HEK293 (cell line): ENCODE data around the gene NUMBL.

Experiments
- SALL2 ChIP-seq: fragments of 450-650 bp; formaldehyde crosslinking; IDR thresholded peaks from 2 replicates; pipeline ENCODE4 v1.5.0; 2017; ENCODE audit warnings: missing biosample characterization, mild to moderate bottlenecking, missing genetic modification characterization, borderline replicate concordance
- YY1 ChIP-seq: fragments of 450-650 bp; formaldehyde crosslinking; IDR thresholded peaks from 2 replicates; pipeline ENCODE4 v1.5.1; 2018; ENCODE audit warnings: missing biosample characterization, missing genetic modification characterization
- ZNF146 ChIP-seq: fragments of 450-650 bp; formaldehyde crosslinking; IDR thresholded peaks from 2 replicates; pipeline ENCODE4 v1.5.1; 2016; ENCODE audit warnings: missing biosample characterization, missing genetic modification characterization
- ZNF19 ChIP-seq: fragments of 450-650 bp; formaldehyde crosslinking; IDR thresholded peaks from 2 replicates; pipeline ENCODE4; 2016; ENCODE audit warnings: missing biosample characterization, missing genetic modification characterization, low read depth
- ZNF274 ChIP-seq, 2 experiments: fragments of 200-500 bp in 1 of 2; fragments of 450-650 bp in 1 of 2; sonication (Bioruptor generic) in 1 of 2; formaldehyde crosslinking in 1 of 2; IDR thresholded peaks; 2 replicates each; pipeline versions ENCODE4 v1.5.1 to v1.6.1; 2014 to 2016; ENCODE audit warnings: borderline replicate concordance in 1 of 2, inconsistent platforms in 1 of 2, low read length in 1 of 2, missing biosample characterization in 1 of 2, missing genetic modification characterization in 1 of 2
- ZNF394 ChIP-seq: fragments of 450-650 bp; formaldehyde crosslinking; IDR thresholded peaks from 2 replicates; pipeline ENCODE4 v1.5.1; 2016; ENCODE audit warnings: missing biosample characterization, missing genetic modification characterization, mild to moderate bottlenecking, moderate library complexity, borderline replicate concordance
- TF ChIP-seq, protein P1 (sequence below): fragments of 450-650 bp; formaldehyde crosslinking; IDR thresholded peaks from 2 replicates; pipeline ENCODE4 v1.5.1; 2016; ENCODE audit warnings: missing biosample characterization, missing genetic modification characterization
- TF ChIP-seq, protein P2 (sequence below): fragments of 450-650 bp; formaldehyde crosslinking; IDR thresholded peaks from 2 replicates; pipeline ENCODE4 v1.5.1; 2016; ENCODE audit warnings: missing biosample characterization, missing genetic modification characterization, low read depth
- TF ChIP-seq, protein P3 (sequence below): fragments of 450-650 bp; formaldehyde crosslinking; IDR thresholded peaks from 2 replicates; pipeline ENCODE4 v1.5.1; 2016; ENCODE audit warnings: missing biosample characterization, missing genetic modification characterization
- TF ChIP-seq, protein P4 (sequence below): fragments of 450-650 bp; formaldehyde crosslinking; IDR thresholded peaks from 2 replicates; pipeline ENCODE4 v1.5.1; 2016; ENCODE audit warnings: missing biosample characterization, missing genetic modification characterization
- TF ChIP-seq, protein P5 (sequence below): fragments of 450-650 bp; formaldehyde crosslinking; conservative IDR thresholded peaks from 2 replicates; pipeline ENCODE4 v1.5.1; 2016; ENCODE audit warnings: low read depth, missing biosample characterization, missing genetic modification characterization

DNA sequence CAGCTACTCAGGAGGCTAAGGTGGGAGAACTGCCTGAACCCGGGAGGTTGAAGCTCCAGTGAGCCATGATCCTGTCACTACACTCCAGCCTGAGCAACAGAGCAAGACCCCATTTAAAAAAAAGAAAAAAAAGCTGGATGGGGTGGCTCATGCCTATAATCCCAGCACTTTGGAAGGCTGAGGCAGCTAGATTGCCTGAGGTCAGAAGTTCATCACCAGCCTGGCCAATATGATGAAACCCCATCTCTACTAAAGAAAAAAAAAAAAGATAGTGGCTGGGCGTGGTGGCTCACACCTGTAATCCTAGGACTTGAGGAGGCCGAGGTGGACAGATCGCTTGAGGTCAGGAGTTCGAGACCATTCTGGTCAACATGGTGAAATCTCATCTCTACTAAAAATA, 74.3 kb downstream of the NUMBL start:
- TF ChIP-seq, protein P1, sequence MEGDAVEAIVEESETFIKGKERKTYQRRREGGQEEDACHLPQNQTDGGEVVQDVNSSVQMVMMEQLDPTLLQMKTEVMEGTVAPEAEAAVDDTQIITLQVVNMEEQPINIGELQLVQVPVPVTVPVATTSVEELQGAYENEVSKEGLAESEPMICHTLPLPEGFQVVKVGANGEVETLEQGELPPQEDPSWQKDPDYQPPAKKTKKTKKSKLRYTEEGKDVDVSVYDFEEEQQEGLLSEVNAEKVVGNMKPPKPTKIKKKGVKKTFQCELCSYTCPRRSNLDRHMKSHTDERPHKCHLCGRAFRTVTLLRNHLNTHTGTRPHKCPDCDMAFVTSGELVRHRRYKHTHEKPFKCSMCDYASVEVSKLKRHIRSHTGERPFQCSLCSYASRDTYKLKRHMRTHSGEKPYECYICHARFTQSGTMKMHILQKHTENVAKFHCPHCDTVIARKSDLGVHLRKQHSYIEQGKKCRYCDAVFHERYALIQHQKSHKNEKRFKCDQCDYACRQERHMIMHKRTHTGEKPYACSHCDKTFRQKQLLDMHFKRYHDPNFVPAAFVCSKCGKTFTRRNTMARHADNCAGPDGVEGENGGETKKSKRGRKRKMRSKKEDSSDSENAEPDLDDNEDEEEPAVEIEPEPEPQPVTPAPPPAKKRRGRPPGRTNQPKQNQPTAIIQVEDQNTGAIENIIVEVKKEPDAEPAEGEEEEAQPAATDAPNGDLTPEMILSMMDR (tag by site-specific recombination), result no peak
- TF ChIP-seq, protein P2, sequence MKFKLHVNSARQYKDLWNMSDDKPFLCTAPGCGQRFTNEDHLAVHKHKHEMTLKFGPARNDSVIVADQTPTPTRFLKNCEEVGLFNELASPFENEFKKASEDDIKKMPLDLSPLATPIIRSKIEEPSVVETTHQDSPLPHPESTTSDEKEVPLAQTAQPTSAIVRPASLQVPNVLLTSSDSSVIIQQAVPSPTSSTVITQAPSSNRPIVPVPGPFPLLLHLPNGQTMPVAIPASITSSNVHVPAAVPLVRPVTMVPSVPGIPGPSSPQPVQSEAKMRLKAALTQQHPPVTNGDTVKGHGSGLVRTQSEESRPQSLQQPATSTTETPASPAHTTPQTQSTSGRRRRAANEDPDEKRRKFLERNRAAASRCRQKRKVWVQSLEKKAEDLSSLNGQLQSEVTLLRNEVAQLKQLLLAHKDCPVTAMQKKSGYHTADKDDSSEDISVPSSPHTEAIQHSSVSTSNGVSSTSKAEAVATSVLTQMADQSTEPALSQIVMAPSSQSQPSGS (tag by site-specific recombination), result no peak
- TF ChIP-seq, protein P3, sequence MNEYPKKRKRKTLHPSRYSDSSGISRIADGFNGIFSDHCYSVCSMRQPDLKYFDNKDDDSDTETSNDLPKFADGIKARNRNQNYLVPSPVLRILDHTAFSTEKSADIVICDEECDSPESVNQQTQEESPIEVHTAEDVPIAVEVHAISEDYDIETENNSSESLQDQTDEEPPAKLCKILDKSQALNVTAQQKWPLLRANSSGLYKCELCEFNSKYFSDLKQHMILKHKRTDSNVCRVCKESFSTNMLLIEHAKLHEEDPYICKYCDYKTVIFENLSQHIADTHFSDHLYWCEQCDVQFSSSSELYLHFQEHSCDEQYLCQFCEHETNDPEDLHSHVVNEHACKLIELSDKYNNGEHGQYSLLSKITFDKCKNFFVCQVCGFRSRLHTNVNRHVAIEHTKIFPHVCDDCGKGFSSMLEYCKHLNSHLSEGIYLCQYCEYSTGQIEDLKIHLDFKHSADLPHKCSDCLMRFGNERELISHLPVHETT (tag by site-specific recombination), result no peak
- TF ChIP-seq ZNF394 (tag by site-specific recombination) (no peak), ZNF274 (IDR thresholded peaks at IDR 0.05; ENCODE audit: low read length) (no peak), ZNF274 (tag by site-specific recombination; IDR thresholded peaks at IDR 0.05; ENCODE audit: borderline replicate concordance) (no peak), ZNF146 (tag by site-specific recombination) (no peak), SALL2 (tag by site-specific recombination) (no peak), ZNF19 (no peak), YY1 (tag by site-specific recombination) (no peak)
- TF ChIP-seq, protein P4, sequence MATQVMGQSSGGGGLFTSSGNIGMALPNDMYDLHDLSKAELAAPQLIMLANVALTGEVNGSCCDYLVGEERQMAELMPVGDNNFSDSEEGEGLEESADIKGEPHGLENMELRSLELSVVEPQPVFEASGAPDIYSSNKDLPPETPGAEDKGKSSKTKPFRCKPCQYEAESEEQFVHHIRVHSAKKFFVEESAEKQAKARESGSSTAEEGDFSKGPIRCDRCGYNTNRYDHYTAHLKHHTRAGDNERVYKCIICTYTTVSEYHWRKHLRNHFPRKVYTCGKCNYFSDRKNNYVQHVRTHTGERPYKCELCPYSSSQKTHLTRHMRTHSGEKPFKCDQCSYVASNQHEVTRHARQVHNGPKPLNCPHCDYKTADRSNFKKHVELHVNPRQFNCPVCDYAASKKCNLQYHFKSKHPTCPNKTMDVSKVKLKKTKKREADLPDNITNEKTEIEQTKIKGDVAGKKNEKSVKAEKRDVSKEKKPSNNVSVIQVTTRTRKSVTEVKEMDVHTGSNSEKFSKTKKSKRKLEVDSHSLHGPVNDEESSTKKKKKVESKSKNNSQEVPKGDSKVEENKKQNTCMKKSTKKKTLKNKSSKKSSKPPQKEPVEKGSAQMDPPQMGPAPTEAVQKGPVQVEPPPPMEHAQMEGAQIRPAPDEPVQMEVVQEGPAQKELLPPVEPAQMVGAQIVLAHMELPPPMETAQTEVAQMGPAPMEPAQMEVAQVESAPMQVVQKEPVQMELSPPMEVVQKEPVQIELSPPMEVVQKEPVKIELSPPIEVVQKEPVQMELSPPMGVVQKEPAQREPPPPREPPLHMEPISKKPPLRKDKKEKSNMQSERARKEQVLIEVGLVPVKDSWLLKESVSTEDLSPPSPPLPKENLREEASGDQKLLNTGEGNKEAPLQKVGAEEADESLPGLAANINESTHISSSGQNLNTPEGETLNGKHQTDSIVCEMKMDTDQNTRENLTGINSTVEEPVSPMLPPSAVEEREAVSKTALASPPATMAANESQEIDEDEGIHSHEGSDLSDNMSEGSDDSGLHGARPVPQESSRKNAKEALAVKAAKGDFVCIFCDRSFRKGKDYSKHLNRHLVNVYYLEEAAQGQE (tag by site-specific recombination), result no peak
- TF ChIP-seq, protein P5, sequence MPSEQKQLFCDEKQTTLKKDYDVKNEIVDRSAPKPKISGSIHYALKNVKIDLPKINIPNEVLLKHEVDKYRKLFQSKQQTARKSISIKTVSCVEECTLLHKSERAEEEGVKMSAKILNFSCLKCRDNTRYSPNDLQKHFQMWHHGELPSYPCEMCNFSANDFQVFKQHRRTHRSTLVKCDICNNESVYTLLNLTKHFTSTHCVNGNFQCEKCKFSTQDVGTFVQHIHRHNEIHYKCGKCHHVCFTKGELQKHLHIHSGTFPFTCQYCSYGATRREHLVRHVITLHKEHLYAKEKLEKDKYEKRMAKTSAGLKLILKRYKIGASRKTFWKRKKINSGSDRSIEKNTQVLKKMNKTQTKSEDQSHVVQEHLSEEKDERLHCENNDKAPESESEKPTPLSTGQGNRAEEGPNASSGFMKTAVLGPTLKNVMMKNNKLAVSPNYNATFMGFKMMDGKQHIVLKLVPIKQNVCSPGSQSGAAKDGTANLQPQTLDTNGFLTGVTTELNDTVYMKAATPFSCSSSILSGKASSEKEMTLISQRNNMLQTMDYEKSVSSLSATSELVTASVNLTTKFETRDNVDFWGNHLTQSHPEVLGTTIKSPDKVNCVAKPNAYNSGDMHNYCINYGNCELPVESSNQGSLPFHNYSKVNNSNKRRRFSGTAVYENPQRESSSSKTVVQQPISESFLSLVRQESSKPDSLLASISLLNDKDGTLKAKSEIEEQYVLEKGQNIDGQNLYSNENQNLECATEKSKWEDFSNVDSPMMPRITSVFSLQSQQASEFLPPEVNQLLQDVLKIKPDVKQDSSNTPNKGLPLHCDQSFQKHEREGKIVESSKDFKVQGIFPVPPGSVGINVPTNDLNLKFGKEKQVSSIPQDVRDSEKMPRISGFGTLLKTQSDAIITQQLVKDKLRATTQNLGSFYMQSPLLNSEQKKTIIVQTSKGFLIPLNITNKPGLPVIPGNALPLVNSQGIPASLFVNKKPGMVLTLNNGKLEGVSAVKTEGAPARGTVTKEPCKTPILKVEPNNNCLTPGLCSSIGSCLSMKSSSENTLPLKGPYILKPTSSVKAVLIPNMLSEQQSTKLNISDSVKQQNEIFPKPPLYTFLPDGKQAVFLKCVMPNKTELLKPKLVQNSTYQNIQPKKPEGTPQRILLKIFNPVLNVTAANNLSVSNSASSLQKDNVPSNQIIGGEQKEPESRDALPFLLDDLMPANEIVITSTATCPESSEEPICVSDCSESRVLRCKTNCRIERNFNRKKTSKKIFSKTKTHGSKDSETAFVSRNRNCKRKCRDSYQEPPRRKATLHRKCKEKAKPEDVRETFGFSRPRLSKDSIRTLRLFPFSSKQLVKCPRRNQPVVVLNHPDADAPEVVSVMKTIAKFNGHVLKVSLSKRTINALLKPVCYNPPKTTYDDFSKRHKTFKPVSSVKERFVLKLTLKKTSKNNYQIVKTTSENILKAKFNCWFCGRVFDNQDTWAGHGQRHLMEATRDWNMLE (tag by site-specific recombination), result no peak
